Measurements from ENCODE around the gene SUPT7L. TPM values are rescaled to one million over a fixed set of nuclear protein-coding genes. Genes with fewer than 3 reads are reported as not detected.
"Not testable (repeated sequence)": the region's sequence is repeated elsewhere in the genome, so short reads cannot be mapped to it uniquely, and the experiment has no call there.

The SUPT7L gene
- total RNA-seq, 1 donor from 2014 or later = 34.0 TPM

DNA sequence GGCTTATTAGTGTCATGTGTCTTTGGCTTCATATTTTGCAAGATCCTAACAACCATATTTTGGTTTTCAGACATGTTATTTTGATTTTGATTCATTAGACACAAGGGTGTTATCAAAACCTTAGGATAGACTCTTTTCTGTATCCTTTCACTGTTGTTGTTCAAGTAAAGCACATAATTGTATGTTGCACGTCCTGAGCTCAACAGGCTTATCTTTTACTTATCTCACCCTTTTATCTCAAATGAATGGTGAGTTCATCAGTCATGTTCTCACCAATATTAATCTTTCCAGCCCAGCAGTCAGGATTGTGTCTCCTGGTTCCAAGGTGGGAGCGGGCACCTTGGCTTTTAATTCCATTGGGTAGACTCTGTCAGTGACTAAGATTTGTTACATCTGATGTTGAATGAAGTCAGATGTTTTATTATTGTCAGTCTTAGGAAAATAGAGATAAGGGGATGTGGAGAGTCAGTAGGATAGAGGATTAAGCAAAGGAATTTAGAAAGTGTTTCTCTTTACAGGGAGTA is 22.6 kb downstream of the SUPT7L start:
- intact Hi-C loops (cut with micrococcal nuclease) = no loop called here

DNA sequence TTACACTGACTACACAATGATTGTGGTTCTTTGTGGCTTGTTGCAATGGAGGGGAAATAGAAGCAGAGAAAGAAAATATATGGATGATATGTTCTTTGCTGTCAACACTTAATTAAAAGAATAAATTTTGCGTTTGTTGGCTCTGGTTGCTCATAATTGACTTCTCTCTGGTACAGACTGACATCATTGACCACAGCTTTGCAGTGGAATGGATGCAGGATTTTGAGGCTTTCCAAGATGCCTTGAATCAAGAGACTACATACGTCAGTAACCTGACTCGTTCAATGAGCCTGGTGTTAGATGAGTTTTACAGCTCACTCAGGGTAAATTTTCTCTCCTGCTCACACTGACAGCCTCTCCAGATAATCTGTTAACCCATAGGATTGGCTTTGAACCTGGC is 24.7 kb downstream of the SUPT7L start:
- intact Hi-C loops (cut with micrococcal nuclease) = no loop called here

DNA sequence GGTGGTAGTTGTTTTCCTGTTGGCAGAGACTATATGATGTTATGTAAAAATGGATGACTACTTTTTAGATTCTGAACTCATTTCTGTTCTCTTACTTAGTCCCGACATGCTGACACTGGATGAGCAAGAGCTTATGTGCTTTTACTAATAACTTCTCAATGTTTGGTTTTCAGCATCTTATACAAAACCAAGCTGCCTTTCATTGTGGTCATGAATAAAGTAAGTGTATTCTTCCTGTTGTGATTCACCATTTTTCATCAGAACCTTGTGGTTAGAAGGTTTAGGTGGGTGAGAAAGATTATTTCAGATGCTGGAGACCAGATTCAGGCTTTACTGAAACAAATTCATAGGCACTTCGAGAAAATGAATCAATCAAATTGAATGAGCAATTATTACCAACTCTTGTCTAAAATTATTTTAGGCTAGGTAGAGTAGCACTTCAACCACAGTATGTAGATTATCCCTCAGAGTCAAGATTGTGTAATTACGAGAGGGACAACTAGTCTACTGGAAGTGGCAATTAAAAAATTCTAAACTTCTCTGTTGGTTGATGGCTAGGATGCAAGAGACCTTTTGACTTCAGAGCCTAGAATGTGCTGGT is 25.3 kb downstream of the SUPT7L start:
- intact Hi-C loops (cut with micrococcal nuclease) = no loop called here

DNA sequence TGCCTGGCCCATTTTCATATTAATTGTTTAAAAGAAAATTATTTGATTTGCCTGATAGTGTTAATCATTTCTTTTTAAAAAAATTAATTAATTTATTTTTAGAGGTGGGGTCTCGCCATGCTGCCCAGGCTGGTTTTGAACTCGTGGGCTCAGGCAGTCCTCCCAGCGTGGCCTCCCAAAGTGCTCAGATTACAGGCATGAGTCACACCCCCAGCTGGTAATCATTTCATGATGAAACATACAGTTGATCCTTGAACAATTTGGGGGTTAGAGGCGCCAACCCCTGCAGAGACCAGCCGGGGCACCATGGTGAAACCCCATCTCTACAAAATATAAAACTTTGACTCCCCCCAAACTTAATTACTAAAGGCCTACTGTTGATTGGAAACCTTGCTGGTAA is 26.6 kb downstream of the SUPT7L start:
- intact Hi-C loops (cut with micrococcal nuclease) = no loop called here

DNA sequence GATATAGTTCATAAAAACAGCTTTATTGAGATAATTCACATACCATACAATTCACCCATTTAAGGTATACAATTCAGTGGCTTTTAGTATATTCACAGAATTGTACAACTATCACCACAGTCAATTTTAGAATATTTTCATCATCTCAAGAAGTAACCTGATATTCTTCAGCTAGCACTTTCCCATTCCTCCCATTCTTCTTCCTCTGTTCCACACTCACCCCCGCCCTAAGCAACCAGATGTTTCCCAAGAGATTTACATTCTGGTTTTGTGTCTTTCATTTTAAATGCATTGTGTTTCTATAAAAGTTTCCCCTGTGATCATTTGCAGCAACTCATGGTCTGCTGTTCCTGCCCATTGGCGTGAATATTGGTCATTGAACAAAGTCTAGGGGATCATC is 29.1 kb downstream of the SUPT7L start:
- intact Hi-C loops (cut with micrococcal nuclease) = no loop called here

DNA sequence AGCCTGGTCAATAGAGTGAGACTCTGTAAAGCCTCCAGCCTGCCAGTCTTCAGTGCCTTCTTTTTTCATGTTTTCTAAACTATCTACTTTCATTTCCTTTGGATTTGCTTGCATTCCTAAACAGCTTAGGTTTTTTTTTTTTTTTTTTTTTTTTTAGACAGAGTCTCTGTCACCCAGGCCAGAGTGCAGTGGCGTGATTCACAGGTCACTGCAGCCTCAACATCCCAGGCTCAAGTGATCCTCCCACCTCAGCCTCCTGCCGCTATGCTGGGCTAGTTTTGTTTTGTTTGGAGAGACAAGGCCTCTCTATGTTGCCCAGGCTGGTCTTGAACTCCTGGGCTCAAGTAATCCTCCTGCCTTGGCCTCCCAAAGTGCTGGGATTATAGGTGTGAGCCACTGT is 33.2 kb downstream of the SUPT7L start:
- intact Hi-C loops (cut with micrococcal nuclease) = not testable (repeated sequence)

DNA sequence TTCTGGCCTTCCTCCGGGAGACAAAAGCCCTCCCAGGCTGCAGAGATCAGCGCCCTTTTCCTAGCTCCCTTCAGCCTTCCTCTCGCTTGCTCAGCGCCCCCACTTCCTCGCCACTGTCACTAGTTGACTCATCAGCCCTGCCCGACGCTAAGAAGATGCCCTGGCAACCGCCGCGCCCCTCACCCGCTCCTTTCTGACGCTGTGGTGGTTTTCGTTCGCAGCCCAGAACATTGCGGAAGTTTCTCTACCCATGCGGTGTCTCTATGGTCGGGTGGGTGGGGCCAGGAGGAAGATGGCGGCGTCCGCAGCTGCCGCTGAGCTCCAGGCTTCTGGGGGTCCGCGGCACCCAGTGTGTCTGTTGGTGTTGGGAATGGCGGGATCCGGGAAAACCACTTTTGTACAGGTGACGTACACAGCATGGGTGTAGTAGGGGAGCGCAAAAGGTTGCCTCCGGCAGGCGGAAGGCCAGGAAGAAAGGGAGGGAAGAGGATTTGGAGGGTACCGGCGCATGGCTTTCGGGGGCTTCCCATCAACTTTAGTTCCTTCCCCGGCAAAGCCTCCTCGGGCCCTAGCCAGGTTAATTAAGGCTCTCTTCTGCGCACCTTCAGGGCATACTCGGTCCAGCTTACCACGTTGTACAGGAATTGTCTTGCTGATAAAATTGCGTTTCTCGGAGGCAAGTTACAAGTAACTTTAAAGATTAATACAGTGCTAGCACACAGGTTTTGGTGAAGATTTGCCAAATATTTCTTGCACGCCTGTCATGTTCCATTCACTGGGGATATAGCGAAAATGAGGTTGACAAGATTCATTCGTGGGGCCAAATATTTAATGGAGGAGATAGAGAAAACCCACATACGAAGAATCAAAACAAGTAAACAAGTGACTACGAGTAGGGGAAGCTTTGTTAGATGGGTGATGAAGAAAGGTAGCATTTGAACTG is 34.4 kb downstream of the SUPT7L start, which contains the start of the genes CCDC121 and GPN1:
CCDC121 (minus strand) TSS at position 246 of the 943 bp plus-strand sequence. CDS start 1,213 bp downstream, outside the sequence.
GPN1 (plus strand) TSS at position 284 of the 943 bp plus-strand sequence; CDS start at position 293, 9 bp downstream.
- intact Hi-C loops (cut with micrococcal nuclease) = loop anchor here (1.0 to 5.0 kb wide), 5 partner anchors 34 to 259 kb away; partner anchors contain the start of genes EIF2B4, IFT172, NRBP1 and SLC4A1AP

DNA sequence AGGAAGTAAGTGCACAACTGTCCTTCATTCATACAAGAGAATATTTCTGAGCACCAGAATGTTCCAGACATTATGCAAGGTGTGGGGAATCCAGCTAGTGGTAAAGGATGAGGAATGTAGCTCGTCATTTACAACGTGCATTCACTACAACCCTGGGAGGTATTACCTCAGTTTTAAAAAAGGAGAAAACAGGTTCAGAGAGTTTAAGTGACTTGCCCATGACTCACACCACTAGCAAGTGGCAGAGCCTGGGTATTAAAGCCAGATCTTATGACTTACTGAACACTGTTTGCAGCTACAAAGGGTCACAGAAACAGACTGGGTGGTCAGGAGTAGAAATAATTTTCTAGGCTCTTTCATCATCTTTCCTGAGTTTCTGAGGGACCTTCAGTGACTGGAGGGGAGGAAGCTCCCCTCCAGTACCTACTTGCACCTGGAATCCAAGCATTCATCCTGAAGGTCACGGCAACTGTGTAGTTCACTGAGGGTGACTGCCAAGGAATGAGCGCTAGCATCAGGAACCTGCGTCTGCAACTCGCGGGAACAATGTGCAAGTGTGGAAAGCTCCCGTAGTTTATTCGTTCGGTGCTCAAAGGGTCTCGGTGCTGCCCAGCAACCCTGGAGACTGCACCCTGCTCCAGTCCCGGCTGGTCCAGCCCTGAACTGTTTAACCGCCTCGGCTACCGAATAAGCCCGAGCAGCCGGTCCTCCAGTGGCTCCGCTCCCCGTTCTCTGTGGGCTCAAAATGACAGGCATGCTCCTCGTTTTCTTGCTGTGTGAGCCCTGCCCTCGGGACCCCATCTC is 35.2 kb downstream of the SUPT7L start:
- intact Hi-C loops (cut with micrococcal nuclease) = loop anchor here (1.0 to 5.0 kb wide), 5 partner anchors 35 to 258 kb away; partner anchors contain the start of genes EIF2B4, IFT172, NRBP1 and SLC4A1AP

DNA sequence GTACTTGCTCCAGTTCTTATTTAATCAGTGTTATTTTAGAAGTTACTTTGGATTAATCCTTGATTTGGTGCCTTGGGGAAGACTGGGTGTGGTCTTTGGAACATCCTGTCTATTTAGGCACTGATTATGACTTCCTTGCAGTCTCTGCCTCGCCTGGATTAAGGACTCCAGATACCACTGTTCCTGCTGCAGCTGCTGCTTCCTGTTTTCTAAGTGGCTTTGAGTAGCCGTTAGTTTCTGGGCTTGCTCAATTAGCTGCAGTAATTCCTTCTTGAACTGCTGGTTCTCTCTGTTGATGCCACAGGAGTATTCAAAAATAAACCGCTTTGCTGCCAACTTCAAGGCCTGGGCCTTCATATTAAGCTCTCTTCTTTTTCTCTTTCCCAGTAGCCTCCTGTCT is 36.5 kb downstream of the SUPT7L start:
- intact Hi-C loops (cut with micrococcal nuclease) = loop anchor here (5.0 kb wide), 1 partner anchor 45 kb away; the partner anchor contains the start of gene ZNF512

DNA sequence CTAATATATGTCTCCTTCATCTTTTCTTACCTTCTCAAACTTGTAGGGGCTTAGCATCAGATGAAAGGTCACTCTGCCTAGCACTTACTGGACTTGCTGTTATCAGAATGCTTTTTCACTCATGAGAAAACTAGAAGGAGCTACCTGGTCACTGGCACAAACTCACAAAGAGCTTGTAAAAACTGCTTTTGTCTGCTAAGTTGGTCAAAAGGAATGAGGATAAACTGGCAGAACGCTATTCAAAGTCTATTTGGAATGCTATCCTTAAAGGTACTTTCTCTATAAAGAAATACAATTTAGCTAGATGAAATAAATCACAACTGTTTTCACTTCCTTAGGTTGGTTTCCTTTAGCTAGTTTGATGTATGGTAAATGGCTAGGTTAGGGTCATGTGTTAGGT is 37.1 kb downstream of the SUPT7L start:
- intact Hi-C loops (cut with micrococcal nuclease) = loop anchor here (5.0 kb wide), 1 partner anchor 44 kb away; the partner anchor contains the start of gene ZNF512

DNA sequence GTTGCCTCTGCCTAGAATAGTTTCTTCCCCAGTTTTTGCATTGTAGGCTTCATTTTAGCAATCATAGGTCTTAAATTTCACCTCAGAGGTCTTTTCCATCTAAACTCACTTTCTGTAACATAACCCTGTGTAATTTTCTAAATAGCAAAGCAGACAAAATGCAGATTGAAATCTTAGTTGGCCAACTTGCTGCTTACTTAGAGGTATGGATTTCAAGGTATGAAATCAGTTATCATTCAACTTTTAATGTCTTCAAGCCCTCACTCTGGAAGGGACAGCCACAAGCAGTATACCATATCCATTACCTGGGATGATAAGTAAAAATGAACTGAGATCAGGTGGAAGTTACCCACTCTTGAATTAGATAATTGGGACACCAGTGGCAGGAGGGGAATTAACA is 38.5 kb downstream of the SUPT7L start:
- intact Hi-C loops (cut with micrococcal nuclease) = loop anchor here (5.0 kb wide), 1 partner anchor 43 kb away; the partner anchor contains the start of gene ZNF512

DNA sequence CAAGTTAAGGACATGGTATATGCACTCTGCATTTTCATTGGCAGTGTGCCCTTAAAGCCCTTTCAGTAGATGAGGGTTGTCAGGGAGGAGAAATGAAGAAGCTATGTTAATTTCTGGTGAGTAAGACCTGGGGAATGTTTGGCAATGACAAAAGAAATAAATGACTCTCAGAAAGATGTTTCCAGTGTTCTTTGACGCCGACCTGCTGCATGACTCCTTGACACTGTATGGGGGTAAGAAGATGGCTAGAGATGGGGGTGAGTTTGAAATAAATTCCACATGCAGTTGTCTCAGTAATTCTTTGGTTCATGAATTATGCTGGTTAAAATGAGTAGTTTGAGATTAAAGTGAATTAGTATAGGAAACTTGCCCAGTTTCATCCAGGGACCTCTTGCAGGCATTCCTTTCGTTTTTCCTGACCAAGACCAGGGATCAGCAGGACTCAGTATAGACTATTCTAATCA is 40.5 kb downstream of the SUPT7L start:
- intact Hi-C loops (cut with micrococcal nuclease) = no loop called here

DNA sequence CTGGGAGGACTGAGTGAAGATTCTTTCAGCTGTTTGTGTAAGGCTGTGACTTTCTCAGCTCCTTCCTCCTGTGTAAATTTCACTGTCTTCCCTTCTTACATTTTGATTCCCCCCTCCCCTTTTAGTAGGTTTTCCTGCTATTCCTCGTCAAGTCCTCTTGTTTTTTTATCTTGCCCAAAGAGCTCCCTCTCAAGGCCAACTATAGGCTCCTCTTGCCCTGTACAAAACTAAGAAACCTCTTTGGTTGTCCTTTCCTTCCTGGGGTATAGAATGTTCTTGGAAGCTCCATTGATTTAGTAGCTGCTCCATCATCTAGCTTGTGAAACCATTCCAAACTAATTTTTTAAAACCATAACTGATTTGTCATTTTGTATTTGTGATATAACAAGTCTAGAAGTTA is 41.9 kb downstream of the SUPT7L start:
- intact Hi-C loops (cut with micrococcal nuclease) = no loop called here

DNA sequence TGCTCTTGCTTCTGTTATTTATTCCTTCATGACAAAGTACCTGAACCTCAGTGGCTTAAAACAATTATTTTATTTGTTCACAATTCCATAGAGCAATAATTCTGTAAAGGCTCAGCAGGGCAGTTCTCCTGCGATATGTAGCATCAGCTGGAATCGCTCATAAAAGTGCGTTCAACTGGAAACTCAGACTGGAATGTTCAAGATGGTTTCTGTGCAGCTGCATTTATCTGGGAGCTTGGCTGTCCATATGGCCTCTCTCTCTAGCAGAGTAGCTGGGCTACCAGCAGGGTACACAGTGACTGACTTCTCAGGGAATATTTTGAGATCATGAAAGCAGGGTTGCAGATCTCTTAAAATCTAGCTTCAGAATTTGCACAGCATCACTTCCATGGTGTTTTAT is 48.1 kb downstream of the SUPT7L start:
- intact Hi-C loops (cut with micrococcal nuclease) = no loop called here

DNA sequence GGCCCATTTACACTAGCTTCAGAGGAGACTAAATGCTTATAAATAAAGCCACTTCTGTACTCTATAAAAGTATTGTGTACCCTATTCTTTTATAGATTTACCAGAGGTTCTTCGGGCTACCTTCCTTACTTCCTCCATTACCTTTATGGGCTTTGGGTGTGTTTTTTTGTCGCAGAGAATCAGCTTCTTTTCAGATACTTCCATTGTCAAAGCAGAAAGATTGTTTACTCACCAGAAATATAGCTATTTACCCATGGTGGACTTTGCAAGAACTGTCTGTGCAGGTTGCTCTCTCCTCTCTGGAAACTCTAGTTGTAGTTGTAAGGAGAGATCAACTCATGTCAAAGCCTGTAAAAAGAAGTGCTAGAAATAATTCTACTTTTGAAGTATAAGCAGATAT is 49.4 kb downstream of the SUPT7L start:
- intact Hi-C loops (cut with micrococcal nuclease) = no loop called here

DNA sequence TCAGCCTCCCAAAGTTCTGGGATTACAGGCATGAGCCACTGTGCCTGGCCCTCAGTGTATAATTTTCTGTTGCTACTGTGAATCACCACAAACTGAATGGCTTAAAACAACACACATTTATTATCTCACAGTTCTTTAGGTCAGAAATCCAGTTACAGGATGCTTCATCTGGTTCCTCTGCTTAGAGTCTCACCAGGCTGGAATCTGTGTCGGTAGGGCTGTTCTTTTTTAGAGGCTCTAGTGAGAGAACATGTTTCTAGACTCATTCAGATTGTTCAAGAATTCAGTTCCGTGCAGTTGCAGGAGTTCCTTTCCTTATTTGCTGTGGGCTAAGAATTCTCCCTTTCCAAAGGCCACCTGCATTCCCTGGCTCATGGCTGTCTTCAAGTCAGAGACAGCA is 56.8 kb downstream of the SUPT7L start:
- intact Hi-C loops (cut with micrococcal nuclease) = no loop called here

Other genes with a start within 250 kb of the SUPT7L start
- 81.4 and 87.3 TPM in 2 replicates for gene NRBP1, start 235.0 kb downstream of the SUPT7L start, total RNA-seq
- gene KRTCAP3, start 221.2 kb downstream of the SUPT7L start, total RNA-seq = 3.8 and 5.3 TPM in 2 replicates
- gene IFT172, start 173.9 kb downstream of the SUPT7L start, total RNA-seq = 8.7 and 9.4 TPM in 2 replicates
- gene FNDC4, start 168.4 kb downstream of the SUPT7L start, total RNA-seq = not detected in 2 replicates
- gene GCKR, start 166.8 kb downstream of the SUPT7L start, total RNA-seq = not detected in 2 replicates
- gene ZNF512, start 80.6 kb downstream of the SUPT7L start, total RNA-seq = 39.8 and 45.8 TPM in 2 replicates
- gene CCDC121, start 34.6 kb downstream of the SUPT7L start, total RNA-seq = 1.1 and 1.2 TPM in 2 replicates
- 45.6 and 47.9 TPM in 2 replicates for gene GPN1, start 34.6 kb downstream of the SUPT7L start, total RNA-seq
- 23.8 and 26.3 TPM in 2 replicates for gene SLC4A1AP, start 275 bp upstream of the SUPT7L start, total RNA-seq
- 41.6 and 43.1 TPM in 2 replicates for gene MRPL33, start 108.1 kb upstream of the SUPT7L start, total RNA-seq
- gene RBKS, start 226.8 kb upstream of the SUPT7L start, total RNA-seq = 0.86 and 1.8 TPM in 2 replicates
- gene BABAM2, start 227.1 kb upstream of the SUPT7L start, total RNA-seq = 40.4 and 46.5 TPM in 2 replicates